Activated CD4-positive, alpha-beta T cell treated with anti-CD3 and anti-CD28 coated beads, Interleukin-2, Interleukin-6, amounts not matched to agents 100 ng/mL and 50 ng/mL, durations not matched to agents 16 hours and 8 hours (primary cell): Measurements from ENCODE around the gene CHMP4A.

Experiments used
- DNase-seq: peaks from one replicate; pipeline ENCODE4 v3.0.0-alpha.2; 2020

CHMP4A gene

DNA sequence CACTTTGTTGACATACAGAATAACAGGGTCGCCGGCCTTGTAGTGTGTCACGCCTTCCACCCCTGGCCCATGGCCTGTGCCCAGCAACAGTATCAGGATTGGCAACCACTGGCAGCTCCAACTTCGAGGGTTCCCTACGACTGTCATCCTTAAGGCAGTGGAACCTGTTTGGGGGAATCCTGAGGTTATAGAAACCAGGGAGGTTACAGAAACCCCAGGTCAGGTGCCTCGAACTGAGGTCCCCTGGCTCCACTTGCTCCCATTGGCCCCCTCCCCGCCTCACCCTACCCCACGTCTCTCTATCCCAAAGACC is 18.5 kb downstream of the CHMP4A start:
- DNase-seq = no peak

DNA sequence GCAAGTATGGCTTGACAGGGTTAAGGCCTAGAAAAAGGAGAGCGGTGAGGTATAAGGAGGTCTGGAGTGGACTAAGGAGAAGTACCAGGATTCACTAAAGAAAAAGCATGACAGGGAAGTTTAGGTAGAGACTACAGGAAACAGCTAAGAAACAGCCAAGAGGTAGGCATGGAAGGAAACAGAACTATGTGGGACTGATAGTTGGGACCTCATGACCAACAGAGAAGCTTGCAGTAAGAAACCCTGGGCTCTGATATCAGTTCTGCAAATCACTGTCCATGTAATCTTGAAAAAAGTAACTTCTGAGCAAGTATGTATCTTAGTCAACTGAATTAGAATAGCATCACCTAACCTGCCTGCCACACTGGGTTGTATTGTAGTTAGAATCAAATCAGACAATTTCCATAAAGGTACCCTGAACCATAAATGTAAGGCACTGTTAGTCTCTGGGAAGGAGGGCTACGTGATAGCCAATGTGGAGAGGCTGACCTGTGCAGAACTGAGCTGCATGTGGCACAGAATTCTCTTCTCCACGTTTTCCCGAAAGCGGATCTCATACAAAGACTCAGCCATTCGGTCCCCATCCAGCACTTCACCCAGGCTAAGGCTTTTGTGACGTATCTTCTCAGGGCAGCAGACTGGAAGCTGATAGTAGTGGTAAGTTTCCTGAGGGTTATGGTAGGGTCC is 19.0 kb downstream of the CHMP4A start:
- DNase-seq = no peak

DNA sequence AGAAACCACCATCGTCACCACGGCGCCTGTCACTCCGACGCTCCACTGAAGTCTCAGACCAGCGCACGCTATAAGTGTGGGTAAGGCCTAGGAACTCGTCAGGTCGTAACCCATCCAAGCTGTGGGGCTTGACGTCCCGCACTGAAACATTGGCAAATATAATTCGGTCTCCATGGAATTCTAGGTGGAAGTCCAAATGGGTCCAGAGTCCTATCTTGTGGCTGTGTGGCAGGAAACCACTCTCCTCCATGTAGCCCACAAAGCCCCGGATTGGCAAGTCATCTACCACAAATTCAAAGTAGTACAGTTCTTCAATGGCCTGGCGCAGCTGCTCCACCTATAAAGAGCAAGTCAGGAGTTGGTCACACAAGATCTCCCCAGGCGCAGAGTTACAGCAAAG is 20.4 kb downstream of the CHMP4A start:
- DNase-seq = no peak

DNA sequence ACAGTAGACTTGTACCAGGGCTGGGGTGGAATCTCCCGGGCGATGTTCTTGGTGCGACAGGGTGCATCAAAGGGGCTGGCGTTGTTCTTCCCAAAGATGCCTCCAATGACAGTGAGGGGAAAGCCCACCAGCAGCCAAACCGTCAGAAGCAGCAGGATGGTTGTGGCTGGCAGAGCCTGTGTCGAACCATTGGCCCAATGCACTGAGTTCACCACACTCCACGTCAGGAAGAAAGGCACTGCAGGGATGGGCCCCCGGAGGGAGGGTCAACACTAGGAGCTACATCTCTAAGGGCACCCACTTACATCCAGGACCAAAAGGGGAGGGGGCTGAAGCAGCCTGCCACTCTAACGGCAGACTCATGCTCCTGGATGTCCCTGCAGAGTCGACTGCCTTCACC is 22.9 kb downstream of the CHMP4A start:
- DNase-seq = no peak

DNA sequence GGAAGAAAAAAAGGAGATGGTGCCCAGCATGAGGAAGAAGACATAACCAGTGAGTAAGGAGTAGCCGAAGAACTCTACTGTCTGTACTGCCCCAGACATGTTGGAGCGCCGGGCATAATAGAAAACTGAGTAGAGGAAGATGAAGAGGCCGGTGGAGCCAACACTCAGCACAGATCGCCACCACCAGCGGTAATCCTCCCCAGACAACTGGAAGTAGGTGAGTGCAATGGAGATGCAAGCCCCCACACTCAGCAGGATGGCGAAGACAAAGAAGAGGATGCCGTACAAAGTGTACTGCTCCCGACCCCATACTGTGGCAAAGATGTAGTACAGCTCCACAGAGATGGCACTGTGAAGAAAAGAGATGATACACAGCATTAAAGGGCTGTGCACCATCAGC is 23.8 kb downstream of the CHMP4A start:
- no peak for DNase-seq

DNA sequence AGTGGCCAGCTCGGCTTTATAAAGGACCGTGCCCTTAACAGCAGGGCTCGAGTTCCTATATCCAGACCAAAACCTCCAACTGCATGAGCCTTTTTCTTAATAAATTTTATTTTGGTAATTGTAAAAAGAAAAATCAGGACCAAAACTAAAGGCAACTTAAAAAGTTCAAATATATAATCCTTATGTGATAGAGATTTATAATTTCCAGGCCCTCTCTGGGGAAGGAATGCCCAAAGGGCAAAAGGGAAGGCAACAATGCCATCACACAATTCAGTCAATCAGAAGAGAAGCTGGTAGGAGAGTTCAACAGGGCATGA is 24.3 kb downstream of the CHMP4A start:
- DNase-seq = no peak

DNA sequence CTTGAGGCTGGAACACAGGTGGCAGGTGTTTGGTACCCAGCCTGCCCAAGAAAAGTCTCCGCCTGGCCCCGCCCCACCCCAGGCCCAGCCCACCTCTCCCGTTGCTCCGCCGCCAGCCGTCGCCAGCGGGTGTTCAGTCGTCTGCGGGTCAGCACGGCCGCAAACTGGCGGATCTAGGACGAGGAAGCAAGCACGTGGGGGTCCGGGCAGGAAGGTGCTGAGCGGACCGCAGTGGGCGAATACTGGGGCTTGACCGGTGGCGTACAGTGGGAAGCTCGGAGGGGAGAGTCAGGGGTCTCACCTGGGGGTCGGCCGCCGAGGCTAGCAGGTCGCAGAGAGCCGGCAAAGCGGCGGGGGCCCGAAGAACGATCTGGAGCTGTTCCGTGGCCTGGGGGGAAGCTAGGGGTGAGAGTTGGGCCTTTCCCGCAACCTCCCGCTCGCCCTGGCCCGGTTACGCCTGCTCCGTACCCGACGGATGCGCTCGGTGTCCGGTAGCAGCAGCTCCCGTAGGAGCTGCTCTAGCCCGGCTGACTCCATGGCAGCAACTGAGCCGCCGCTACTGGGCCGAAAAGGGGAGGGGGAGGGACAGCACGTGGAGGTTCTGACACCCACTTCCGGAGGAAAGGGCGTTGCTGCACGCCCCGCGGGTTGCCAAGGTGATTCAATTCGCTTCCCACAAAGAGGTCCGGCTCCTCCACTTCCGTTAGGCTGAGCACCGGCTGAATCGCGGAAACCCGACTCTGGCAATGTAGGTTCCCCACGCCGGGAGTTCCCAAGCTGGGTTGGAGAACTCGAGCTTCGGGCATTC is 24.8 kb downstream of the CHMP4A start, which contains the start of gene IPO4:
Gene IPO4 (minus strand): TSS at position 566 of the 808 bp plus-strand sequence. CDS start 29 bp downstream, at position 537.
- peak; percentile 97 for DNase-seq

DNA sequence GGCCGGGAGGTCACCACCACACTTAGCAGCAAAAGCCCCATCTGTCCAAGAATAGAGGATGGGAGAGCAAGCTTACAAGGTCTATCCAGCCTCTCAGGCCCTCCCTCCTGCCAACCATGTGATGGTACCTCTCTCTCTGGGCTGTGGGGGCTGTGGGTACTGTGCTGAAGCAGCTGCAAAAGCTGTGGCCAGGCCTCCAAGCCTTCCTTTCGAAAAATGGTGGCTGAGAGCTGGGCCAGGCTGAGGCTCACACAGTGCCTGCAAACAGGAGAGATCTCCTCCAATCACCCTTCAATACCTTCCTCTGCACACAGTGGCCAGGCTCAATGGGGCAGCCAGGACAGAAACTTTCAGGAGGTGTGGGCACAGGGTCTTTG is 25.8 kb downstream of the CHMP4A start:
- DNase-seq = no peak

DNA sequence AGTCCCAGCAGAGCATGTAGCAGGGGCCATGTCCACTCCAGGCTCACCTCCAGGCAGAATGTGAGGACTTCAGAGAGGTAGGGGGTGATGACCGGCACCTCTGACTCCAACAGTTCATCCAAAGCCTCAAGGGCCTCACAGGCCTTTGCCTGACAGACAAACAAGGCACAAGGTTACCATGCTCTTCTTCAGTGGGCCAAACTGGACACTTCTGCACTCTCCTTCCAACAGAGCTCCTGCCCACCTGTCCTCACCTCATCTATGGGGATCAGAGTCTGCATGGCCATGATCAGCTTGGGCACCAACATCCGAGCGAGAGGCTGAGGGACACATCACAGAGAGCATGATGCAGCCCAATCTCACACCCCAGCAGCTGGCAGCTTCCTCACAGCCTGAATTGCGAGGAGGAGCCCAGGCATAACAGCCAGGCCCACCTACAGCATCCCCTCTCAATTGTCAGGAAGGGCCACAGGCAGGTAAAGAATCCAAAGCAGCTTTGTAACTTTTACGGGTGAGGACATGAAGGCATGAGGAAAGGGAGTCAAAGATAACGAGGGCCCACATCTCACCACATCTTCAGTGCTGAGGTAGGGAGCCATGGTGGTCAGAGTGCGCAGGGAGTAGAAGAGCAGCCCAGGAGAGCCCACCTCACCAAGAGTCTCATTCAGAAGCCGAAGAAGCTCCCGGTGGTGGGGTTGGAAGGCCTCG is 26.3 kb downstream of the CHMP4A start:
- DNase-seq = no peak

DNA sequence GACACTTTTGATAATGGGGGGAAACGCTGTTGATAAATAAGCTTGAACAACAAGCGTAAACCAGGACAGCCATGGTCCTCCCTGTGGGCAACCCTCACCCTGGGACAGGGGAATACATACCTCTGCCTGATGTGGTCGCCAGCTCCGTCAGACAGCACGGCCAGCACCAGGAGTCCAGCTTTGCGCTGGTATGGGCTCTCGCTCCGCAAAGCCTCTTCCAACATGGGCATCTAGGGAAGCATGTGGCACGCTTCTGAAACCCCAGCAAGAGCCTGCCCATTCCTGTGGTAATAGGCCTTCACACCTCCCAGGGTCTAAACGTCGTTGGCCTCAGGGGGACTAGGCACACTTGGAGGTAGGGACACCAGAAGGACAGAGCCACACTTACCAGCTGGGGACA is 27.5 kb downstream of the CHMP4A start:
- no peak for DNase-seq

DNA sequence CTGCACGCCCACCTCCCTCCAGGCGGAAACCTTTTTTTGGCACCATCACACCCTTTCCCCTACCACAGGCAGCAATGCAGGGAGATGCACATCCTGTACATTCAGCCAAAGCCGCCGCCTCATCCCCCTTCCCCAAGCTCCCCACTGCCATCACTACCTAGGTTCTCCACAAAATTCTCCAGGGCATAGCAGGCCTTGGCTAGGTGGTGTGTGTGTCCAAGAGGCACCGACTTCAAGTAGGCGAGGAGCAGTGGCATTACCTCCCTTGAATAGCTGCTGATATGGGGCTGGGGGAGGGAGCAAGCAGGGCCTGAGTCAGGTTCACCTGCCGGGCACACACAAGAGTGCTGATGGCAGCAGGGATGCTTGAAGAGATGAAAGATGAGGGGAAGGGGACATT is 28.3 kb downstream of the CHMP4A start:
- no peak for DNase-seq

DNA sequence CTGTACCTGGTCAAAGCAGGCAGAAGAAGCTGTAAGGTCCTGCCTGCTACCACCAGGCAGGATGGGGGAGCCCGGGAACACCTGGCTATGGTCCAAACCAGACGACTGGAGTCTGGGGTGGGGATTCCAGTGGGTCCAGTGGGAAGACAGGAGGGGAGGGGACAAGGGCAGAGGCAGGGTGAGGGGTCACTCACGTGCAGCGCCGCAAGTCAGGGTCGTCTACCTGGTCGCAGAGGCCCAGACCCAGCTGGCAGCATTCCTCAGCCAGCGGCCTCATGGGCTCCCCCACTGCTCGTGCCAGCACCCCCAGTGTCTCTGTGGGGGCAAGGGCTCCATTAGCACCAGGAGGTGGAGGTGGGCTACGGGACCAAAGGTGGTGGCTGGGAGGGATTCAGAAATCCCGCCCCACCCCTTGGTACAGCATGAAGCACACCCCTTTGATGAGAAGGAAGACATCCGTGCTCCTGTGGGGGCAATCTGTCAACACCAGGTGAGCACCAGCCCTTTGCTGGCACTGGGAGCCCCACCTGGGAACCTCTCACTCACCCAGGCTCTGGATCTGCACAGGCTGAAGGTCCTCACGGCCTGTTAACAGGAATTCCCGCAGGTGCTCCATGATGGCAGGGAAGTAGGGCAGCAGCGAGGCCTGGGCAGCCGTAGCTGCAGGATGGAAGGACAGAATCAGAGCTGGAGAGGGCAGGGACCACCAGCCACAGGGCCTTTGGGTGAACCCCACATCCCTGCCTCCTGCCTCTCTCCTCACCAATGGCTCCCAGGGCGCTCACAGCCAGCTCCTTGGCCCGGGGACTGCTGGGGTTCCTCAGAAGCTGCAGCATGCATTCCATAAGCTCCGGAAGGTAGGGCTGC is 29.0 kb downstream of the CHMP4A start:
- DNase-seq = no peak

DNA sequence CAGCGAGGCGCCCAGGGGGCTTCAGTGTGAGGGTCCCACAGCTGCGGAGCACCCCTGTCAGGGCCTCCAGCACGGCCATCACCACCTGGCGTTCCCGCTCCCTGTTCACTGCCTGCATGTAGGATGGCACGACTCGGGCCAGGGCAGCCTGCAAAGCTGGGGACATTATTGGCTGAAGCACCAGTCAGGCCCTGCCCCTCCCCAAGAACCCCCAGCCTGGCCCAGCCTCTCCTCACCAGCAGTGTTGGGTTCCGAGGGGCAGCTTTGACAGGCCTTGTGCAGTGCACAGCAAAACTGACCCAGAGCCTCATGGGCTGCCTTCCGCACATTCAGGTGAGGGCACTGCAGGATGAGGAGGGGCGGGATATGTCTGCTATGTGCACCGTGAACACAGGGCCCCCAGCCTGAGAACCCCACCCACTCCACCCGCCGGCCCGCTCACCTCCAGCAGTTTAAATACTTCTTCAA is 30.2 kb downstream of the CHMP4A start:
- DNase-seq = no peak

DNA sequence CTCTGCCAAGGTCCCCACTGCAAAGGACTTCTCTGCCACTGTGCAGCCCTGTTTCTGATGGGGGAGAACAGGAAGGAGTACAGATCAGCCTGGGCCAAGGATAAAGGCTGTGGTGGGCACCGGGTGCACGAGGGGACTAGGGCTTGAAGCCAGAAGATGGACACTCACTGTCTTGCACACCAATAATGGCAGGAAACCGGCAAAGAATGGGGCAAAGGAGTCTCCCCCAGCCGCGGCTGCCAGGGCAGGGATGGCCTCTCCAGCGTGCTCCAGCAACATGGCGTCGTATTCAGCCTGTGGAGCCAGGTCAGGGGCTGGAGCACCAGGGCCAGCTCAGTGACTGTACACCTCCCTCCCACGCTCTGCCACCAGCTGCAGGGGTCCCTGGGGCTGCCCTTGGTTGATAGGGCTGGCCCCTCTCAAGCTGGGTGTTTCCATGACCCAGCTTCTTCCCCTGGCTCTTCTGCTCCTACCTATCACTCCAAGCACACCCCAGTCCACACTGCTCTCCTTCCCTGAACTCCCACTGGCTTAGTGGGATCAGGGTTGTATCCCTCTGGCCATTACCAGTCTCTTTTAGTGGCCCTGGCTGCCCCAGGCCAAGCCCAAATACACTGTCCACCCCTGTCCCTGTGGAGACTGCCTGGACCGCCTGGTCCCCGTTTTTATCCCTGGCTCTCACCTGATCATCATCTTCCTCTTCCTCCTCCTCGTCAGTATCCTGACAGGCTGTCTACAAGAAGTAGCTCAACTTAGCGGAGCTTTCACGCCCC is 31.0 kb downstream of the CHMP4A start:
- DNase-seq = no peak

DNA sequence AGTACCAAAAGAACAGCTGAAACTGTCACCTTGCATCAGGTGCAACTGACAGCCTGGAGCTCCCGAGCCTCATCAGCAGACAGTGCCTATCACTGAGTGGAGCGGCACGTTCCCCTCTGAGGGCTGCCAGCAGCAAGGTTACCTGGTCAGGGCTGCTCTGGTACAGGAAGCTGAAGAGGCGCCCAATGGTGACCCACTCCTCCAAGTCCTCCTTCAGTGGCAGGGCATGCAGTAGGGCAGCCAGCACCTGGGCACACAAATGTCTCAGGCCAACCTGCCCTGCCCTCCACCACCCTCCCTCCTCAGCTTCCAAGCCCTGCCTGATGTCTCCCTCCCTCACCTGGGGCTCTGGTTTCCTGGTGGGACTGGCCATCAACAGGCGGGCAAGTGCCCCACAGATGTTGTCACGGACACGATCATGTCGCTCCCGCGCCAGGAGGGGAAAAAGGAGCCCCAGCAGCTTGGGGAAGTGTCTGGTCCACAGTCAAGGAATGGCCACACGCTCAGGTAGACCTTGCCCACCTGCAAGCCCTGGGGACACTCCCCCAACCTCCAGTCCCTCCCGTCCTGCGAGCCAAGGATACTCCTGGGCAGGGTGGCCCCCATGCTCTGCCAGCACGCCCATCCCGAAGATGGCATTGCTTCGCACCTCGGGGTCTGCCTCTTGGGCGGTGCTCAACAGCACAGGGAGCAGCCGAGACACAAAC is 31.8 kb downstream of the CHMP4A start:
- no peak for DNase-seq

DNA sequence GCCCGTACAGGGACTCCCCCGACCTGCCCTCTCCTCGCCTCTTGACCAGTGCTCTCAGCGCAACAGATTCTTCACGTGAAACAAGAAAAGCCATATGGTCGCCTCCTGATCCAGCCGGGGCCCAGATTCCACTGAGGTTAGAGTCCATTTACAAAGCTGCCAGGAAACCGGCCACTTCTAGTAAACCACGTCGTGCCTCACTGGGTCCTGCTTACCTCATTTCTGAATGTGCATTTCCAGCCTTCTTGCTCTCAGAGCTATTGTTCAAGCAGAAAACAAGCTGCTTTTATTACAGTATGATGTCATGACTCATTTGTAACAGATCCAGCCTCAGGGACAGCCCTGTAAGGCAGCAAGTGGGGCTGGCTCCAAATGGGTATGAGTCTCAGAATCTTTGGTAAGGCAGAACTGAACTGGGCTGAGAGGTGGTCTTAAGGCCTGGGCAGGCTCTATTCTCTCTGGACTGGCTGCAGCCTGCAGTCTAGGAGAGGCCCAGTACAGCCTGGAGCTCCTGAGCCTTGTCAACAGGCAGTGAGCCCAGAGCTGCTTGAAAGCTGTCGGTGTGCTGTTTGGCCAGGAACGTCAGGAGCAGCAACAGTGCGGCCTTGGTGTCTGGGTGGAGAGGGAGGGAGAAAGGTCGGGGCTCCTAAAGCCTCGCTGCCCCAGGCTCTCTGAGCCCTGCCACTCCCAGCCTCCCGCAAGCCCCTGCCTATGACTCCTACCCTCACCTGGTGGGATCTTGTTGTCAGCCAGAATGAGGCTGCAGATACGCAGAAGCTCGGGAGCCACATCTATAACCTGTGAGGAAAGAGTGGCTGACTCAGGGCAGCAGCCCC is 33.1 kb downstream of the CHMP4A start:
- DNase-seq = no peak

DNA sequence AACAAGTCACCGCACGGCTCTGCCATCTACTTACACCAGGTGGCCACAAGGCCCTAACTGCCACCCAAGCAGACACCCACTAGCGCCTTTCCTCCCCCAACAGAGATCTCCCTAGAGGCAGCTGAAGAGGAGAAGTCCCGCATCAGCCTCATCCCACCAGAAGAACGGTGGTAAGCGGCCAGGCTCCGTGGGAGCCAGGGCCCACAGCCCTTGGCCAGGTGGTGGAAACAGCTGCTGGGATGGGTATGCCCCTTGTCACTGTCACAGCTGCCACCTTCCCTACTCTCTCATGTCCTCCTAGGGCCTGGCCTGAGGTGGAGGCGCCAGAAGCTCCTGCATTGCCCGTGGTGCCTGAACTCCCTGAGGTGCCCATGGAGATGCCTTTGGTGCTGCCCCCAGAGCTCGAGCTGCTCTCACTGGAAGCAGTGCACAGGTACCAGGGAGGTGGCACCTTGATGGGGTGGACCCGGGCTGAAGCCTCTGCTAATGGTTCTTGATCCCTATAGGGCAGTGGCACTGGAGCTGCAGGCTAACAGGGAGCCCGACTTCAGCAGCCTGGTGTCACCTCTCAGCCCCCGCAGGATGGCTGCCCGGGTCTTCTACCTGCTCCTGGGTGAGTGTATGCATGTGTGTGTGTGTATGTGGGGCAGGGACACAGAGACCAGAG is 33.9 kb downstream of the CHMP4A start:
- no peak for DNase-seq

DNA sequence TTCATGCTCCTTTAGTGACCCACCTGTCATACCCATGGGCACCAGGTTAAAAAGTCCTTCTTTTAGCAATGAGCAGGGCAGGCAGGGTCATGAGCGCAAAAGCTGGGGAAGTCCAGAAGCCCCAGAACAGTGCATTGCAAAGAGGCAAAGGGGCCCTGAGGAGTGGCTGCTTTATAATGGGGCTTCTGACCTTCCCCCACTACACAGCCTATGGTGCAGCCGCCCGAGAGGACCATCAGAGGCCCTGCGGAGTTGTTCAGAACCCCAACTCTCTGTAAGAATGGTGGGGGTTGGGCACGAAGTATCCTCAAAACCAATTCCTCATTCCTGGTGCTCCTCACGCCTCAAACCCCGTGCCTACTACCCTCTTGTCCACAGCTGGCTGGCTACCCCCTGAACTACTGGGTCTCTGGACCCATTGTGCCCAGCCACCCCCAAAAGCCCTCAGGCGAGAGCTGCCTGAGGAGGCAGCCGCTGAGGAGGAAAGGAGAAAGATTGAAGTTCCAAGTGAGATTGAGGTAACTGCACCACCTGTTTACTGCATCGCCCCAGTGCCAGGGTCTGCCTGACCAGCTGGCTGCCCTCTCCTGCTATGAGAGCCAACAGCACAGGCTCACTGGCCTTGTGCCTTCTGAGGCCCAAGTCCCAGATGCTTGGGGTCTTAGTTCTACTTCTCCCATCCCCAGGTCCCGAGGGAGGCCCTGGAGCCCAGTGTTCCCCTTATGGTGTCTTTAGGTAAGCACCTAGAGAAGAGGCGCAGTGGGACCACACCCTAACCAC is 34.7 kb downstream of the CHMP4A start:
- DNase-seq = no peak

DNA sequence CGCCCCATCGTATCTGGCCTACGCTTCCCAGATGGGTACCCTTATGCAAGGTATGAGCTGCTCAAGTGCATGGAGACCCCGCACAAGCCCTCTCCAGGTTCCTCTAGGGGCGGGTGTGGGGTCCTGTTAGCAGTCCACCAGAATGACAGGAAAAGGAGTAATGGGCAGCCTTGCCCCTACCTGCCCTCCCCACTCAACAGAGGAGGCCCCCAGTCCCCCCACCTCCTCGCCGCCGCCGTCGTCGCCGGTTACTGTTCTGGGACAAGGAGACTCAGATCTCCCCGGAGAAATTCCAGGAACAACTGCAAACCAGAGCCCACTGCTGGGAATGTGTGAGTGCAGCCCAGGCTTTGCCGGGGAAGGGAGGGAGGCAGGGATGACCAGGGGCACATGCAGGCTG is 35.4 kb downstream of the CHMP4A start:
- no peak for DNase-seq
